ENCODE measurements around the gene PUM2.

DNA sequence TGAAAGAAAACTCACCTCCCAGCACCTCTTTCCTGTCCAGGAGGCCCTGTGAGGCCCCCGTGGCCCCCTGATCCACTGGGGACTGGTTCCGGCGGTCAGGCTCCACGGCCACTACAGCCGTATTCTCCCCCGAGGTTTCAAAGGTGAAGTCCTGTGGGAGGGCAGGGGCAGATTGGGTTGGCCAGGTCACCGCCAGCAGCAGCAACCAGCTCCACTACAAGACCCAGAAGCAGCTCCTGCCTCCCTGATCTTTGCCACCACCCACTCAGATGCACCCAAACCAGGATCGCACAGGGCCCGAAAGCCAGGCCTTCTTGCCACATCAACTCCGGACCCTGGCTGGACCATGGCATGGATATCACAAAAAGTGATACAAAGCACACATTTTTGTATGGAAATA lies 147.6 kb downstream of the PUM2 start:
- no peak for TF ChIP-seq EP300 (IDR thresholded peaks at IDR 0.05)
- TF ChIP-seq, protein P1, sequence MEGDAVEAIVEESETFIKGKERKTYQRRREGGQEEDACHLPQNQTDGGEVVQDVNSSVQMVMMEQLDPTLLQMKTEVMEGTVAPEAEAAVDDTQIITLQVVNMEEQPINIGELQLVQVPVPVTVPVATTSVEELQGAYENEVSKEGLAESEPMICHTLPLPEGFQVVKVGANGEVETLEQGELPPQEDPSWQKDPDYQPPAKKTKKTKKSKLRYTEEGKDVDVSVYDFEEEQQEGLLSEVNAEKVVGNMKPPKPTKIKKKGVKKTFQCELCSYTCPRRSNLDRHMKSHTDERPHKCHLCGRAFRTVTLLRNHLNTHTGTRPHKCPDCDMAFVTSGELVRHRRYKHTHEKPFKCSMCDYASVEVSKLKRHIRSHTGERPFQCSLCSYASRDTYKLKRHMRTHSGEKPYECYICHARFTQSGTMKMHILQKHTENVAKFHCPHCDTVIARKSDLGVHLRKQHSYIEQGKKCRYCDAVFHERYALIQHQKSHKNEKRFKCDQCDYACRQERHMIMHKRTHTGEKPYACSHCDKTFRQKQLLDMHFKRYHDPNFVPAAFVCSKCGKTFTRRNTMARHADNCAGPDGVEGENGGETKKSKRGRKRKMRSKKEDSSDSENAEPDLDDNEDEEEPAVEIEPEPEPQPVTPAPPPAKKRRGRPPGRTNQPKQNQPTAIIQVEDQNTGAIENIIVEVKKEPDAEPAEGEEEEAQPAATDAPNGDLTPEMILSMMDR (IDR thresholded peaks at IDR 0.05): no peak
- no peak for TF ChIP-seq POLR2AphosphoS5 (IDR thresholded peaks at IDR 0.05)
